Daoy (cell line): ENCODE data around the gene RANBP9. TPM values are rescaled to one million over a fixed set of nuclear protein-coding genes. Genes with fewer than 3 reads are reported as not detected.

Experiments
- DNase-seq: peaks from one replicate; pipeline ENCODE4 v3.0.0-alpha.2; 2015; ENCODE audit warnings: low read depth
- total RNA-seq: library from RNA; depleted of rRNA; stranded (reverse); fragments of >200 nt; shearing (Covaris generic); gene quantifications from 2 replicates; pipeline ENCODE4 v1.2.3, GENCODE V29; 2014

RANBP9 gene
- total RNA-seq, 1 experiment from 2014 or later, result 23.4 TPM

DNA sequence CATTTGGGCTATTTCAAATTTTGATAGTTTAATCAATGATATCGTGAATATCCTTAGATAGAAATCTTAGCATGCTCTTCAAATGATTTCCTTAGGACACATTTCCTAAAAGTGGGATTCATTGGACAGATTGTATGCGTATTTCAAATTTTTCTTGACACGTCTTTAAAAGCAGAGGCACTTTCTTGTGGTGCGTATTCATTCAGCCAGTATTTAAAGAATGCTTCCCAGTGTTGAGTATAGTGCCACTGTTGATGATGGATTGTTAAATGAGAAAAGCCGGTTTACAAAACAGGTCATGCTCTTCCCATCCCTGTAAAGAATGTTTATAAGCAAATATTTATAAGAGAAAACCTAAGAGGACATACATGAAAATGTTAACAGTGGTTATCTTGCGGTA lies 111.6 kb downstream of the RANBP9 start:
- no peak for DNase-seq

DNA sequence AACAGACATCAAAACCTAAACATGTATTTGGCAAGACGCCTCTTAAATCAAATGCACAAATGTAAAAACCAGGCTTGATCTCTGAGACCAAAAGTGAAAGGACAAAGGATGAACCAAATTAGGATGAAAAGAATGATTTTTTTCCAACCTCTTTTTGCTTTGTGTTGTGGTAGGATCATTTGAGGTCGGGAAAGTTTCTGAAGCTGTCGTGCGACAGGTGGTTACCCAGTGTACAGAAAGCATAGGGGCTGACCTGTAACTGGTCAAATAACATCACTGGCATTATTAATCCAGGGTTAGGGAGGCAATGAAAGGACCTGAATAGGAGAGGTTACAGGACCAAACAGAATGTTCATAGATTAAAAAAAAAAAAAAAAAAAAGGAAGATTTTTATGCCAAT lies 114.6 kb downstream of the RANBP9 start:
- DNase-seq, result no peak

DNA sequence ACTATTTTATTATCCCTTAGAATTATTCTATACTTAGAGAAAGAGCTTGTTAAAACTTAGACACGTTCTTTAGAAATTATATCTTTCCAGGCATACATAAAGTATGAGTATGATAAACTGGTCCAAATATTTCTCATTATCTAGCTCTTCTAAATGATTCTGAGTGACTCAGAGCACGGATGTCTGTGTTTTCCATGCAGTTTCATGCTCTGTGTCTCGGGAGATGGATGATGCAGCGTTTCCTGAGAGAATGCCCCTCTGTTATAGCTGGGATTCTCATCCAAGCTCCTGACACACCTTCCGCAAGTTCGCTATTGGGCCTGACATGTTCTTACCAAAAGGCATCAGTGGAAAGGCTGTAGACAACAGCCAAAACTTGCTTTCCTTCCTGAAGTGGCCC lies 117.9 kb downstream of the RANBP9 start:
- peak; percentile 54 for DNase-seq

DNA sequence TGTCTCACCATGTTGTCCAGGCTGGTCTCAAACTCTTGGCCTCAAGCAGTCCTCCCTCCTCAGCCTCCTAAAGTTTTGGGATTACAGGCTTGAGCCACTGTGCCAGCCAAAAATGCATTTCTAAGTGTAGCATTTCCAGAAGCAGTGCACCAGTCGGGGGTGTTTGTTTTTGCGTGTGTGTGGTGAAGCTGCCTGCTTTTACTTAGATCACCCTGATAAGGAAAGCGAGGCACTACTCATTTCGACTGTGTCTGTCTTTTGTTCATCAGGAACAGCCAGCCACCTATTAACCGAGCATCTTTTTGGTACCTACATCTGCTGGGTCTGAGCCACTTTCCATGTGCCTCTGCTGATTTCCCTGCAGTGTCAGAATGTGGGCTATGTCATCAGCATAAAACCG lies 118.5 kb downstream of the RANBP9 start:
- DNase-seq, result no peak

DNA sequence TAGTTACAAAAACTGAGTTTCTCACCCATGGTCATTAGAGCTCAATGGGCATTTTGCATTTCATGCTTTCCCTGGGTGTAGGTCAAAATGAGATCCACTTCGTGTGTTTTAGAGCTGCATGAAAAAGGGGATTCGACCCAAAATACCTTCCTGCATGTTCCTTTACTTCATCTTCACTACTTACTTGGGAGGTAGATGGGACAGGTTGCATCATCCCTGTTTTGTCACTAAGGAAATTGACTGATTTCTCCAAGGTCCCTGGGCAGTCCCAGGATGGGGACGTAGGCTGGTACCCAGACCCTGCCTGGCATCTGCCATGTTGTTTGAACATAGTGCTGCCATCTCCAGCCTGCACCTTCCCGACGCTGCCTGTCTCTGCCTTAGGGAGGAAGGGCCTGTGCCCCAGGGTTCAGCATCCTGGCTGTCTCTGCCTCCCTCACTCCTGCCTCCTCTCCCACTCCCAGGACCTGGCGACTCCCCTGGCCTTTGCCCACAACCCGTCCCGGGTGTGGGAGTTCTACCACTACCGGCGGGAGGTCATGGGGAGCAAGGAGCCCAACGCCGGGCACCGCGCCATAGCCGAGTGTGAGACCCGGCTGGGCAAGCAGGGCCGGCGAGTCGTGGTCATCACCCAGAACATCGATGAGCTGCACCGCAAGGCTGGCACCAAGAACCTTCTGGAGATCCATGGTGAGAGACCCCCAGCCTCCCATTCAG lies 120.3 kb downstream of the RANBP9 start:
- DNase-seq, result no peak

DNA sequence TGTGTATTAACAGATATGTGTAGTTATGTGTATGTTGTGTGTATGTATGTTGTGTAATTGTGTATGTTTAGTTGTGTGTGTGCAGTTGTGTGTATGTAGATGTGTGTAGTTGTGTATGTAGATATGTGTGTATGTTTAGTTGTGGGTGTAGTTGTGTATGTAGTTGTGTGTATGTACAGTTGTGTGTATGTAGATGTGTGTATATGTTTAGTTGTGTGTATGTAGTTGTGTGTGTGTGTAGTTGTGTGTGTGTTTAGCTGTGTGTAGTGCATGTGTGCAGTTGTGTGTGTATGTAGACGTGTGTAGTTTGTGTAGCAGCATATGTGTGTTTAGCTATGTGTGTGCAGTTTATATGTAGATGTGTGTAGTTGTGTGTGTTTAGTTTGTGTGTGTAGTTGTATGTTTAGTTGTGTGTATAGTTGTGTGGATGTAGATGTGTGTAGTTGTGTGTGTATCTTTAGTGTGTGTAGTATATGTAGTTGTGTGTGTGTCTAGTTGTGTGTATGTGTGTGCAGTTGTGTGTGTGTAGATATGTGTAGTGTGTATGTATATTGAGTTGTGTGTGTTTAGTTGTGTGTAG lies 121.0 kb downstream of the RANBP9 start:
- no peak for DNase-seq

DNA sequence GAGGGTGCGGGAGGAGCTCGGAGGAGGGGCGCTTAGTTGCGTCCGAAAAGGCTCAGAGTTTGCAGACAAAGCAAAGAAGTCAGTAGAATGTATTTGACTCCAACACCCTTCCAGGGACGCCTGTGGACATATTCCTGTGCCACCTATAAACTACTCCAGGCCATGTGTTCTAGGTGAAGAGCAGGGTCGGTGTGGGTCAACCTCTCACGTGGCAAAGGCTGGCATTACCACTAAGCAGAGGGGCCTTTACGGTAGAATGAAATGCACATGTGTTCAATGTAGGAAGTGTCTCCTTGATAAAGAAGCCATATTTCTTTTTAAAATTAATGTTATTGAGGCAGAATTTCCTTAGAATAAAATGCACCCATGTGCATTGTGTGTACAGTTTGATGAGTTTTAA lies 121.8 kb downstream of the RANBP9 start:
- DNase-seq, result no peak

DNA sequence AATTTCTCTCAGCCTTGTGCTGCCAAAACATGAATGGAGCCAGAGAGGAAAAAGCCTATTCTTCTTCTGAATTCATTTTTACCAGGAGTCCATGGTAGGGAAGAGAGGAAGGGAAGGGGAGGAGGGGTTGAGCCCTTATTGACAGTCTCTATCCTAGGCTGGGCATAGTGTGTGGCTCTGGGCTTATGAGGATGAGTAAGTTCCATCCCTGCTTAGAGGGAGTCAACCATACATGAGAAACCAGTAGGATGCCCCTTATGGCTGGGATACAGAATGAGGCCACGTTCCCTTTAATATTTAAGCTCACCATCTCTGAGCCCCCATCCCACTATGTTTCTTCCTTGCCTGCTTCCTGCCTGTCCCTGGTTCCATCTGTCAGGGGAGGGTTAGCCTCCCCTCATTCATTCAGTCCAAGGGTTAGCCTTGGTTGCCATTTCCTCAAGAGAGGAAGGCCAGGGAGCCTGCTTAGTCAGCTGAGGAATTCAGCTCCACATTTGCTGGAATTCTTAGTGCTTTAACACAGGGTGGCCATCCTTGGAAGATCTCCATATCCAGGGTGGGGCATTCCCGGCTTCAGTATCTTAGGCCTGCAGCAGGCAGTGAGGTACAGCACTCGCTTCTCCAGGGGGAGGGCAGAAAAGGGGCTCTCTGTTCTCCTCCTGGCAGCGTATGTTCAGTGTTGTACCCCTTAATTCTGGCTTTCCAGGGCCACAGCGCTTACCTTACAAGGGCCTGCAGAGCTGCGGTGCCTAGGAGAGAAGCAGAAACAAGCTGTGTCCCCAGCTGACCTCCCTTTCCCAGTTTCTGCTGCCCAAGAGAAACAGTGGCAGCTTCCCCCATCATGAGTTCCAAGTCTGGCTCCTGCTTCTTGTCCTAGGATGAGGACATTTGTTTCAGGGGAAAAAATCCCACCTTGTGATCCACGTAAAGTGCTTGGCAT lies 124.8 kb downstream of the RANBP9 start:
- DNase-seq, result no peak

DNA sequence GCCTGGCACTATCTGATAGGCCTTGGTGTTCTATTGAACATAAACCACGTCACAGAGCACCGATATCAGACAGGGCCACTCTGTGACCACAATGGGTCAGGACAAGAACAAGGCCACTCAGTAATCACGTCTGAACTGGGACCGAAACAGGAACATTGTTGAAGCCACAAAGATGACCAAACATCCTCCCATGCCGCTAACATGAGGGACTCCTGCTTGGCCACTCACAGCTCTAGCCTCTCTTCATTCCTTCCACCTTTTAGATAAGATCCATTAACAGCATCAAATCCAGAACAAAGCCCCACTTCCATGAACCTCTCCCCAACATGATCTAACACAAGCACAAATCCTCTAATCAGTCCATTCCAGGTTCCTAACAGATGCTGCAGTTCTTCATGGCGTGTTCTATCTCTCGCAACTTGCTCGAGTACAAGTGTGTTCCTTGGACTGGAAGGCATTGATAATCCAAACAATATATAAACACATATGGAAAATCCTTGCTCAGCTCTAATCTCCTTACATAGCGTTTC lies 129.9 kb downstream of the RANBP9 start:
- no peak for DNase-seq

DNA sequence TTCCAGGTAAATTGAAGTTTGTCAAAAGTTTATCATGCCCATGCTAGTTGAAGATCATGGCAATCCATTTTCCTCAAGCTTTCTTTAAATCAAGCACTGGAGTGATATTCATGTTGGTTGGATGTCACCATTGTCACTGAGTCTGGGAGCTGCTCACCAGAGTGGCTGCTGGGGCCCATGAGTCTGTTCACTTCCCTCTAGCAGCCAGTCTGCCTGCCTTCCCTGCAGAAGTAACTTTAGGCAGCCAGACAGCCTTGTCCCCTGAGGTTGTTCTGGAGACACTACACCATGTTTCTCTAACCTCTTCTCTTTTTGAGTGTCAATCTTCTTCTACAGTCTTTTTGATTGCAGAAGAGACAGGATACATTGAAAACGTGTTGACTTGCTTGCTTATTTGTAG lies 131.7 kb downstream of the RANBP9 start:
- DNase-seq, result no peak

DNA sequence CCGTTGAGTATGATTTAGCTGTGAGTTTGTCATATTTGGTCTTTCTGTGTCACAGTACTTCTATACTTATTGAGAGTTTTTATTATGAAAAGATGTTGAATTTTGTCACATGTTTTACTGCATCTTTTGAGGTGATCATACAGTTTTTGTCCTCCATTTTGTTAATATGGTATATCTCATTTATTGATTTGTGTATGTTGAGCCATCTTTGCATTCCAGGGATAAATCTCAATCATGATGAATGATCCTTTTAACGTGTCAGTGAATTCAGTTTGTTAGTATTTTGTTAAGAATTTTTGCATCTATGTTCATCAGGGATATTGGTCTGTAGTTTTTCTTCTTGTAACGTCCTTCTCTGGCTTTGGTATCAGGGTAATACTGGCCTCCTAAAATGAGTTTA lies 133.7 kb downstream of the RANBP9 start:
- DNase-seq, result no peak

DNA sequence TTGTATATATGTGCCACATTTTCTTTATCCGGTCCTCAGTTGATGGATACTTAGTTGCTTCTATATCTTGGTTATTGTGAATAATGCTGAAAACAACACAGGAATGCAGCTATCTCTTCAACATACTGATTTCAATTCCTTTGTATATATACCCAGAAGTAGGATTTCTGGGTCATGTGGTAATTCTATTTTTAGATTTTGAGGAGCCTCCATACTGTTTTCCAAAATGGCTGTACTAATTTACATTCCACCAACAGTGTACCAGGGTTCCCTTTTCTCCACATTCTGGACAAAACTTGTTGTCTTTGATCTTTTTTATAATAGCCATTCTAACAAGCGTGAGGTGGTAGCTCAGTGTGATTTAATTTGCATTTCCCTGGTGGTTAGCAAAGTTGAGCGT lies 135.6 kb downstream of the RANBP9 start:
- no peak for DNase-seq

DNA sequence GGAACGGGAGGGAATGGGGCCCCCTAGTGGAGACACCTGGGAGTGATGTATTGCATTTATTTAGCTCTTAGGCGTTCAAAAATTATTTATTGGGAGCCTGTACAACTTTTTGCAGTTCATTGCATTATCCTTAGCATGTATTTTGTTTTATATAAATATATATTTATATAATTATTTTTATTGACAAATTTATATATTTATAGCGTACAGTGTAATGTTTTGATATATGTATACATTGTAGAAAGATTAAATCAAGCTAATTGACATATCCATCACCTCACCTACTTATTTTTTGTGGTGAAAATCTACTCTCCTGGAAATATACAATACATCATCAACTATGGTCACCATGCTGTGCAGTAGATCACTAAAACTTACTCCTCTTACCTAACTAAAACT lies 136.3 kb downstream of the RANBP9 start:
- DNase-seq, result no peak

DNA sequence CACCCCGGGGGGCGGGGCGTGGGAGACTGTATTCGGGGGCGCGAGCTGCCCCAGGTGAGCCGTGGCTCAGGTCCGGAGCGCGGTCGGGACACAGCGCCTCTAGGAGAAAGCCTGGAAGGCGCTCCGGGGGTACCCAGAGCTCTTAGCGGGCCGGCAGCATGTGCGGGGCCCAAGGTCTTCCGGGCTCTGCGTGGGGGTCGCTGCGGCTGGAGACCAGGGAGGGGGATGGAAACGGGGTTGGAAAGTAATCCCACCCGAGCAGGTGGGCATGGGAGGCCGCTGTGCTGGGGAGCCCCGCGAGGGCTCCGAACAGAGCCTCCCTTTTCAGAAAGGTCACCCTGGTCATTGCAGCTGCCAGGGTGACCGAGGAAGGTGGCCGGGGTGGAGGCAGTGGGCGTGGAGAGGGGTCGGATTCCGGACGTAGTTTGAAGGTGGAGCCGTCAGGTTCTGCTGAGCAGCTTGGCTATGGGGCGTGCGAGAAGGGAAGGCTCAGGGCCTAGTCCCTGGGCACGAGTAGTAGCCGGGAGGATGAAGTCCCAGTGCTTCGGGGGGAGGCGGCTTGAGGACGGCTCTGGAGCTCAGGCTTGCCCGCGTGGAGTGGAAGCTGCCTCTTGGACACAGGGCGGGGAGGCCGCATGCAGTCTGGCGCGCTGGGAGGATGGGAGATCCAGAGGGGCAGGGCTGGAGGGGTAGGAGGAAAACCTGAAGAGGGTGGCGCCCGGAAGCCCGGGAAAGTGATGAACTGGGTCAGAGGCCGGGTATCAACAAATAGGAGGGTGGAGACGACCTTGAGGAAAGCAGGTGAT lies 136.9 kb downstream of the RANBP9 start, which contains the start of gene SIRT5:
Gene SIRT5 (plus strand): TSS at position 31 of the 806 bp plus-strand sequence. CDS start 9,510 bp downstream, outside the sequence.
- DNase-seq, result peak; percentile 90

DNA sequence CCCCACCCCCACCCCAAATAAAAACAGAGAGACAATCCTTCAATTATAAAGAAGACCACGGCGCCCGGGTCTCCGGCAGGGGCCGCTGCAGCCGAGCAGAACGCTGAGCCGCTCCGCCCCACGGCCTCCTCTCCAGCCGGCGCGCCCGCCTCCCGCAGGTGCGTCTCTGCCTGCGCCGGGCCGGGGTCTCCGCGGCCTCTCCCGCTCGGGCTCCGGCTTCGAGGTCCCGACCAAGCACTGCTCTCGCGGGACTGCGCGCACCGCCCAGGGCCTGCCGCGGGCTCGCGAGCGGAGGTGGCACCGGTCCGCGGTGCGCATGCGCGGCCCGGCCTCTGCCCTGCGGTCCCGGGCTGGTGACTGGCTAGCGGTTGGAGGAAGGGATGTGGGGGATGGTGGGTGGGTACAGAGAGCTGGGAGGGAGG lies 137.5 kb downstream of the RANBP9 start:
- DNase-seq, result peak; percentile 99

DNA sequence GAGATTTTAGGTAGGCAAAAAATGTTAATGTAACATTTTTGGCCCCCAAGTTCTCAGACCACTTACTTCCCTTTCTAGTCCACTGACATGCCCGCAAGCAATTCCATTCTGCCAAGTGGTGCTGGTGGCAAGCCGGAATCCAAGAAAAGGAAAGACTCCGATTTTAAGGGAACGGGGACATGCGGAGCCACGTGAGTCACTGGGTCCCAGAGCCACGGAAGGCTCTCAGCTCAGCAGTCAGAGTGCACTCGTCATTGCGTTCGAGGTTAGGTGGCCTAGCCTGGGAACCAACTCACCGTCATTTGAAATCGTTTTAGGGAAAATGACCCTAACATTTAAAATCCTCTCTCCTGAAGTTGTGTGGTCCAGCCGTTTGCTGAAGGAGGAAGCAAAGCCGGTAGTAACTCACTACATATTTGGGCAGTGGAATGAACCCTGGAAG lies 137.9 kb downstream of the RANBP9 start:
- DNase-seq, result peak; percentile 75

DNA sequence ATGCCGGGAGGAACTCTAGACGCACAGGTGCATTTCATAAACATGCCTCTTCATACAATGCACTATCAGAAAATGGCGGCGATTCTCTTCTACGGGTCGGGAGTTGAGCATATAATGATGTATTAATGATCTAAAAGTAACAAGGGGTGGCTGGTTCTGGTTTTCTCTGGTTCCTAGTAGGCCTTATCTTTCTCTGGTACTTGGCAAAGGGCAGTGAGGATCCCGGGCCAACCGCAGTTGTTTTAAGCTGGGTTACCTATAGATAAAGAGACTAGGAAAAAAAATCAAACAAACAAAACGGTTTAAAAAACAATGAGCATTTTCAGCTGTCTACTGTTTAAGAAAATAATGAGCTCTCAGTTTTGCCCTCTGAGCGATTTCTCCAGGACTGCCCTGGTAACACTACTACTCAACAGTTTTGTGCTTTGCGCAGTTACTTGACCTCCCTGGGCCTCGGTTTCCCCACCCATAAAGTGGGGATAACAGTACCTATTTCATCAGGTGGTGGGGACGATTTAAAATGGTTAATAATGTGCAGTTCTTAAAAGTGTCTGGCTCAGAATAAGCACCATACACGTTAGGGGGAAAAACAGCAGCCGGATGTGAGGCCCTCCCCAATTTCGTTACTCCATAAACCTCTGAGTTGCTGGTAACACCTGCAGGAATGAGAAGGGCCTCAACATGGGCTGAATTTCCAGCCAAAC lies 138.5 kb downstream of the RANBP9 start:
- no peak for DNase-seq

DNA sequence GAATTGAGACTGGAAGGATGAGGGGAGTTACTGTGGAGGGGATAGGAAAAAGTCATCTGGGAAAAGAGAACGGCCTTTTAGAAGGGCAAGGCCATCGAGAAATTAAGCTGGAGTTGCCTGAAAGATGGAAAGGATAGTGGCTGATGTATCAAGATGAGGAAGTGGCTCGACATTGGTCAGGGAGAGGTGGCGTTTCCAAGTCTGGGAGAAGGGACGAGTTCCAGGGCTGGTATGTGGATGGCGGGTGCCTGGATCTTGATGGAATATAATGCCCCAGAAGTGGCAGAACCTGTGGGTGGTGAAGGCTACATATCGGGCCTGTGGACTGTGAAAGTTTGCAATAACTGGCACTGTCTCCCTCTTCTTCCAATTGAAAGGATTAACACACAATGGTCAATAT lies 139.4 kb downstream of the RANBP9 start:
- DNase-seq, result no peak
